HEK293 (cell line): ENCODE results near the gene ZBTB17.

Experiments used
- PRDM1 ChIP-seq: fragments of 450-650 bp; formaldehyde crosslinking; IDR thresholded peaks from 2 replicates; pipeline ENCODE4; 2016; ENCODE audit warnings: missing biosample characterization, missing genetic modification characterization
- ZFP37 ChIP-seq: fragments of 450-650 bp; formaldehyde crosslinking; IDR thresholded peaks from 2 replicates; pipeline ENCODE4 v1.5.1; 2016; ENCODE audit warnings: missing biosample characterization, missing genetic modification characterization
- TF ChIP-seq, protein P1 (sequence below): fragments of 450-650 bp; formaldehyde crosslinking; IDR thresholded peaks from 2 replicates; pipeline ENCODE4 v1.5.1; 2016; ENCODE audit warnings: missing biosample characterization, missing genetic modification characterization
- TF ChIP-seq, protein P2 (sequence below): fragments of 450-650 bp; formaldehyde crosslinking; IDR thresholded peaks from 2 replicates; pipeline ENCODE4 v1.5.1; 2016; ENCODE audit warnings: missing biosample characterization, missing genetic modification characterization

DNA sequence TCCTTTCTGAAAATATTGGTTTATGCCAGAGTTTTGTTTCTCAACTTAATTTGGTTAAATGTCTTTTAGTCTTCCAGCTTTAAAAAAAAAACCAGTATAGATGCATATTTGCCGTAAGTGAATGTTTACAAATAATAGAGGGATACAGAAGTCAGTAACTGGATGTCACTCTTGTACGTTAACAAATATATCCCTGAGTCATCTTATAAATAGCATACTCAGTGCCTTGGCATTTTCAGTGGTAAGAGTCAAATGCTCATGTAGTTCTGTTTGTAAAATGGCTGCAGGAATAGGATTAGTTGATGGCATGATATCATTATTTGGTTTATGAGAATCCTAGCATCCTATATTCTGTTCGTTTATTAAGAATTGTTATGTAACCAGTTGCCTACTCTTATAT, 73.0 kb downstream of the ZBTB17 start:
- TF ChIP-seq, protein P1, sequence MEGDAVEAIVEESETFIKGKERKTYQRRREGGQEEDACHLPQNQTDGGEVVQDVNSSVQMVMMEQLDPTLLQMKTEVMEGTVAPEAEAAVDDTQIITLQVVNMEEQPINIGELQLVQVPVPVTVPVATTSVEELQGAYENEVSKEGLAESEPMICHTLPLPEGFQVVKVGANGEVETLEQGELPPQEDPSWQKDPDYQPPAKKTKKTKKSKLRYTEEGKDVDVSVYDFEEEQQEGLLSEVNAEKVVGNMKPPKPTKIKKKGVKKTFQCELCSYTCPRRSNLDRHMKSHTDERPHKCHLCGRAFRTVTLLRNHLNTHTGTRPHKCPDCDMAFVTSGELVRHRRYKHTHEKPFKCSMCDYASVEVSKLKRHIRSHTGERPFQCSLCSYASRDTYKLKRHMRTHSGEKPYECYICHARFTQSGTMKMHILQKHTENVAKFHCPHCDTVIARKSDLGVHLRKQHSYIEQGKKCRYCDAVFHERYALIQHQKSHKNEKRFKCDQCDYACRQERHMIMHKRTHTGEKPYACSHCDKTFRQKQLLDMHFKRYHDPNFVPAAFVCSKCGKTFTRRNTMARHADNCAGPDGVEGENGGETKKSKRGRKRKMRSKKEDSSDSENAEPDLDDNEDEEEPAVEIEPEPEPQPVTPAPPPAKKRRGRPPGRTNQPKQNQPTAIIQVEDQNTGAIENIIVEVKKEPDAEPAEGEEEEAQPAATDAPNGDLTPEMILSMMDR = no peak
- TF ChIP-seq, protein P2, sequence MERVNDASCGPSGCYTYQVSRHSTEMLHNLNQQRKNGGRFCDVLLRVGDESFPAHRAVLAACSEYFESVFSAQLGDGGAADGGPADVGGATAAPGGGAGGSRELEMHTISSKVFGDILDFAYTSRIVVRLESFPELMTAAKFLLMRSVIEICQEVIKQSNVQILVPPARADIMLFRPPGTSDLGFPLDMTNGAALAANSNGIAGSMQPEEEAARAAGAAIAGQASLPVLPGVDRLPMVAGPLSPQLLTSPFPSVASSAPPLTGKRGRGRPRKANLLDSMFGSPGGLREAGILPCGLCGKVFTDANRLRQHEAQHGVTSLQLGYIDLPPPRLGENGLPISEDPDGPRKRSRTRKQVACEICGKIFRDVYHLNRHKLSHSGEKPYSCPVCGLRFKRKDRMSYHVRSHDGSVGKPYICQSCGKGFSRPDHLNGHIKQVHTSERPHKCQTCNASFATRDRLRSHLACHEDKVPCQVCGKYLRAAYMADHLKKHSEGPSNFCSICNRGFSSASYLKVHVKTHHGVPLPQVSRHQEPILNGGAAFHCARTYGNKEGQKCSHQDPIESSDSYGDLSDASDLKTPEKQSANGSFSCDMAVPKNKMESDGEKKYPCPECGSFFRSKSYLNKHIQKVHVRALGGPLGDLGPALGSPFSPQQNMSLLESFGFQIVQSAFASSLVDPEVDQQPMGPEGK (tag by site-specific recombination) = no peak
- TF ChIP-seq PRDM1 (tag by site-specific recombination) (no peak), ZFP37 (tag by site-specific recombination) (no peak)
